ENCODE results near the gene RASA3.

GRCh38 chr13:113943821-113944565, 188.4 kb downstream of the RASA3 start:
- TF ChIP-seq EP300 (IDR thresholded peaks at IDR 0.05) (no peak), CTCF (IDR thresholded peaks at IDR 0.05) (no peak)

Data from sigmoid colon (tissue), 4 donors.